NCI-H510A (cell line): ENCODE data around the gene EPB41.
"Not testable (repeated sequence)": the region's sequence is repeated elsewhere in the genome, so short reads cannot be mapped to it uniquely, and the experiment has no call there.

Source experiments
- DNase-seq: peaks from one replicate; lab custom pipeline; 2025; lab: John Stamatoyannopoulos, UW

Gene EPB41

DNA sequence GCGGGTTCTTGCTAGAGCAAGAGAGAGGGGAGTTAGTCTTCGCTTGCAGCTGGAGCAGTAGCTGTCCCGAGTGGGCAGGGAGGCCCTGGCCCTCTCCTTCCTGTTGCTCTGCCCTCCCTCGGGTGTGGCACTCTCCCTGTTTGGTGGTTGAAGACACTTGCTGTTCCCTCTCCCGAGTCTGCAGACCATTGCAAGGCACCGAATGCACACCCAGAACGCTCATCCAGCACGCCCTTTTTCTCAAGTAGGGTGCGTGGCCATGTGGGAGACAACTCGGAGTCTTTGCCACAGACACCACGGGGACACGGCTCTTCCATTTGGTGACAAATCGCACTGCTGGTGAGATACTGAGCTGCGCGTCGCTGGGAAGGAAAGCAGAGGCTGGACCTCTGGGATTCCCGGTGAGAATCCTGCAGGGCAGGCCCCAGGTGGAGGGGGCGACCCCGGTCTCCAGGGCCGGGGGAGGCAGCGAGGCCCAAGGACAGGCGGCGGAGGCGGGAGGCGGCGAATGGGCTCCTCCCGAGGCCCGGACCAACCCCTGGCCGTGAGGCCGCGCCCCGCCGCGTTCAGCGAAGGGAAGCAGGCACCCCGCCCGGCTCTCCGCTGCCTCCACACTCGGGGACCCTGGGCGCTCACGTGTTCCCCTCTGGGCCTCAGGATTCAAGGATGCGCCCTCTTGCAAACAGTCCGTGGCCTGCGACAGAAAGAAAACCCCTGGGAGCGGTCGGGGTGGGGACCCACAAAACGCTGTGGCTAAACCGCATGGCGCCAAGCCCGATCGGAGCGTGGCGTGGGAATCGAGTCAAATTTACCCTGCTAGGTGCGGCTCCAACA is 219.7 kb downstream of the EPB41 start:
- DNase-seq: no peak

DNA sequence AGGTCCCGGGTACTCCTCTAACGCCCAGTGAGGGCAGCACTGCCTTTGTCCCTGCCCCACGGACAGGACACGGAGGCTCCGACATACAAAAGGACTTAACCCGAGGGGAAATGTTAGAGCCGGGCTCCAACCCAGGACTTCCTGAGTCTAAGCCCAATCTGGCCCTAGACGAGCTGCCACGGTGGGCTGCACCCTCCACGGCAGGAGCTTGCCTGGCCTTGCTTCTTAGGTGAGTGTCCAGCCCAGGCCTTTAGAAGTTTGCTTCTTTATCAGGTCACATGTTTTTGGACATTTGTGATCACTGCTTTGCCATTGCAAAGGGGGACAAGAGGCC is 220.3 kb downstream of the EPB41 start:
- DNase-seq: no peak

DNA sequence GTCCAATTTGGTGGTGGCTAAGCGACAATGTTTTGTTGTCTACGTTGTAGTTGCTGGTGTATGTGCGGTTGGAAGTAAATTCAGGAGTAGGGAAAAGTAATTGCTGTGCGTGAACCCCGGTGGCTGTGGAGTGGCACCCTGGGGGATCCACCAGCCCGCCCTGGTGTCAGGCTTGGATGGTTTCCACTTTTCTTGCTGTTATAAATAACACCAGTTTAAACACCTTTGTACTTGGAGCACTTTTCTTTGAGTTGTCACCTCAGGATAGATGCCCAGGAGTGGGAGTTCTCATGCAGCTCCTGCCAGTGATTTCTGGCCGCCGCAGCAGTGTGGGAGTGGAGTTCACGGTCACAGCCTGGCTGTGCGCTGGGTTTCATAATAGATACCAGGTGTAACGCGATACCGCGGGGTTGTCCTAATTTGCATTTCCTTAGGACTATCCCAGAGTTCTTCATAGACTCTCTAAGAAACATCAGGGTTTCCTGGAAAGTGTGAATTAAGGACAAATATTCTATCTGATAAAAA is 222.1 kb downstream of the EPB41 start:
- DNase-seq: no peak

DNA sequence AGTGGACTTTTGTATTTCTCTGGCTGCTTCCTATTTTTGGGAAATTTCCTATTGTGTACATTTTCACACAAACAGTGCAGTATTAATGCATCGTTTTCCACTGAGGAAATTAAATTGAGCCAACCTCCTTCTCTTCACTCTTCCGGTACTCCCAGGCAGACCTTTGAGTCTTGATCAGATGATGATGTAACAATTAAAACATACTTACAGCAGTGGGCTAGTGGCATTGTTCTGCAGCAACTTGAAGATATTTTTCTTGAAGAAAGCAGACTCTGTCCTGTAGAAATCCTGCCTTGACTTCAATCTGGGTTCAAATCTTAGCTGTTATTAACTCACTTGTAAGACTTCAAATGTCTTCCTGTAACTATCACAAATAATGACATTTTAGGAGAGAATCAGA is 228.3 kb downstream of the EPB41 start:
- DNase-seq: no peak

DNA sequence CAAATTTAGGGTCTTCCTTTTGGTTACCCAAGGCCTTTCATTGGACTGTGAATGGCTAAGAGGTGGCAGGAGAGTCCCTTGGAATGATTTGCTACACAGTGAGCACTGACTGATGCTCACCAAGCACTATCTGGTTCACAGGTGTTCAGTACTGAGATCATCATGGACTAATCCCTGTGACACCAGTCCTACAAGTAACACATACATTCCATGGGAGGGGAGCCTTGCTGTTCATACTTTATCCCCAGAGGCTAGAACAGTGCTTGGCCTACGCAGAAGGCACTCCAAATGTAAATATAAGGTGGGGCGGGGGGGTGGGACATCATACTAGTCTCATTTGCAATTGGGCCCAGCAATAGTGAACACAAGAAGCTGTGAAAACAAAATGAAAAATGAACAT is 229.8 kb downstream of the EPB41 start:
- DNase-seq: no peak

DNA sequence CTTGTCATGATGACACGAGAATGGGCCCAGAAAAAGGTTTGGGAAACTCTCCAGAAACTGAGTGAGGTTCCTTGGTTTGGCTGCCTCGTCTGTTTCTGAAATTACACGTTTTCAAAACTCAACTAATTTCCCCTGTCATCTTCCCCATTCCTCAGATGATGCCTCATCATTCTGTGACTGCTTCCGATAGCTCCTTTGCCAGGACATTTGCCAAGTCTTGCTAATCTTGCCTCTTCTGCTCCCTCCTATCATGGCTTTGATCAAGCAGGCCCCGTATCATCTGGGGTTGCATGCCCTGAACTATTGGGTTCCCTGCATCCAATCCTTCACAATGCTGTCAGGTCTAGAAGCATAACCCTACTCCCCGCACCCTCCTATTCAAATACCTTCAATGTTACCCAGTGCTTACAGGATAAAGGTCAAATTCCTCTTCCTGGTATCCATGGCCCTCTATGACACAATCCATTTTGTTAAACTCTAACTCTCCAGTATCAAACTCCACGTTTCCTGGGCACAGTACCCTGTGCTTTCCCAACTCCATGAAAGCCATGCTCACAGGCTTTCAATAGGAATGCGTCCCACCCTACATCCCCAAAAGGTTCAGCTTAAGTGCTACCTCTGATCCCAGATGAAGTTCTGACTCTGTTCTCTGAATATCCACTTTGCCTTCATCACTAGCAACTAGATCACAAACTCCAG is 231.5 kb downstream of the EPB41 start:
- no peak for DNase-seq

DNA sequence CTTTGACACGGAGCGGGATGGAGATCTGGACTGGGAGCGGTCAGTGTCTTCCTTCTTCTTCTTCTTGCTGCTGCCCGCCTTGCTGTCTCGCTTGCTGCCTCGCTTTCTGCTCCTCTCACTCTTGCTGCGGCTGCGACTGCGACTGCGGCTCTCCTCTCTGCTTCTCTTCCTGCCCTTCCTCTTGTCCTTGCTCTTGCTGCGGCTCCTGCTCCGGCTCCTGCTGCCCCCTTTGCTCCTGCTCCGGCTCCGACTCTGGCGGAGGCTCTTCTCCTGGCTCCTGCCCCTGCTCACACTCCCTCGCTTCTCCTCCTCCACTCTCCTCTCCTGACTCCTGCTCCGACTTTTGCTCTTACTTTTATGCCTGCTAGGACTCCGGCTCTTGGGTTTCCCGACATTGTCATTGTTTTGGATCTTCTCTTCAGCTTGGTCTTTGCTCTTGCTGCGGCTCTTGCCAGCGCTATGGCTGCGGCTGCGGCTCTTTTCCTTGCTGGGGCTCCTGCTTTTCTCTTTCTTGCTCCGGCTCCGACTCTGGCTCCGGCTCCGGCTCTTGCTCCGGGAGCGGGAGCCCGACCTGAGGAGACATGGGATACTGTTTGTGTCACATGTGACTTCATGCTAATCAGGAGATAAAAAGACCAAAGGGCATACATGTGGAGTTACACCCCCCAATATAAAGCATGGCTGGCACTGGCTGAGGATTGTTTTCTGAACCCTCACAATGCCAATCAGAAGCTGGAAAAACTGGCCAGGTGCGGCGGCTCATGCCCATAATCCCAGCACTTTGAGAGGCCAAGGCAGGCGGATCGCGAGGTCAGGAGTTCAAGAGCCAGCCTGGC is 234.5 kb downstream of the EPB41 start:
- DNase-seq: no peak

DNA sequence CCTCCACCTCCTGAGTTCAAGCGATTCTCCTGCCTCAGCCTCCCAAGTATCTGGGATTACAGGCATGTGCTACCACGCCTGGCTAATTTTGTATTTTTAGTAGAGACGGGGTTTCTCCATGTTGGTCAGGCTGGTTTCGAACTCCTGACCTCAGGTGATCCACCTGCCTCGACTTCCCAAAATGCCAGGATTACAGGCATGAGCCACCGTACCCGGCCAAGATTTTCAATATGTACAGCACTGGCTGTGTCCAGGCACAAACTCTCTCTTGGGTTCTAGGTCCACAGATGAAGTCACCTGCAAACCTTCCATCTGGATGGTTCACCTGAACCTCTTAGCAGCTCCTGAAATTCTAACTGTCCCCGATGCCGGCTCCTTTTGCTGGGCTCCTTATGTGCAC is 236.0 kb downstream of the EPB41 start:
- DNase-seq: not testable (repeated sequence)

DNA sequence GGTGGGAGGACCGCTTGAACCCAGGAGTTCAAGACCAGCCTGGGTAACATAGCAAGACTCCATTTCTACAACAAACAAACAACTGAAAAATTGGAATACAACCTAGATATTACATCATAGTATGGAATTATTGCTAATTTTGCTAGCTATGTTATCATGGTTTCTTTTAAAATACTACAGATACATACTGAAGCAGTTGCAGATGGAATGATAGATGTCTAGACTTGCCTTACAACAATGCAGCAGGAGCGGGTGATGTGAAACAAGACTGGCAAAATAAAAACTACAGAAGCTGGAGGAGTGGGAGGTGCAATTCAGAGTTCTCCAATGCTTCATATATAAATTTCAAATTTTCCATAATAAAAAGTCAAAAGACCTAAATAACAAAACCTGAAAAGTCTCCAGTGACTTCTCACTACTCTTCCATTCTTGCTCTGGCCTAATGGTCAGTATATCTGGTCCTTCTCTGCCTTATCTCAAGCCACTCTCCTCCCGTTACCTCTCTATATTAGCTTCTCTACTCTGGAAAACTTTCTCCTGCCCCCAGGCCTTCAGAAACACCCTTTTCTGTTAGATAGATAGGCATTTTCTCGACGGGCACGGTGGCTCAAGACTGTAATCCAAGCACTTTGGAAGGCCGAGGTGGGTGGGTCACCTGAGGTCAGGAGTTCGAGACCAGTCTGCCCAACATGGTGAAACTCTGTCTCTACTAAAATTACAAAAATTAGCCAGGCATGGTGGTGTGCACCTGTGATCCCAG is 237.9 kb downstream of the EPB41 start:
- no peak for DNase-seq

DNA sequence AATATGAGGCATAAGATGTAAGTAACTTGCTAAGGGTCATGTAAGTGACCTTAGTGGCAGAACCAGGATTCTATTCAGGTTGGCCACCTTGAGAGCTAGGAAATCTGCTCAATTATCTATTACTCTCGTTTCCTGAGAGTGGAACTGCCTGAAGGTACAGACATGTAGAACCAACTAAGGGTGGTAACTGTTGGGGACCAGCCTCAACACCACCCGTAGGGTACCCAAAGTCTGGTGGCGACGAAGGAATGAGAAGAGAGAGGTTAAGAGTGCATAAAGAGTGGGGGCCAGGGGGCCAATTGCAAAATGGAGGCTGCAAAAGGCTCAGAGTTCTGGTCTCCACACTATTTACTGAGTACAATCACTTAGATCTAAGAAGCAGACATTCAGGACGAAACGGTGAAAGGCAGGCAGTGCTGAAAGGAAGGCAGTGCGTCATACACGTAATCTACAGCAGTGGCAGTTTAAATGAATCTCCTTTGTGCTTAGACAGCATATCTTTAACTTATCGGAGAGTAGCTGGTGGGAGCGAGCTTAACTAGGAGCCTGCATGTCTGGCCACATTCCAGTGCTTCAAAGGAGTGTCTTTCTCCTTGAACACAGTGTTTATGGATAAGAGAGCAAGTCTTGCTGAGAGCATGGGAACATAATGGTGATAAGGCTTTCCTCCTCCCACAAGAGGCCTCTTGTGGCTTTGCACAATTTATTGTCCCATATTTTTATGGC is 242.3 kb downstream of the EPB41 start:
- DNase-seq: no peak

DNA sequence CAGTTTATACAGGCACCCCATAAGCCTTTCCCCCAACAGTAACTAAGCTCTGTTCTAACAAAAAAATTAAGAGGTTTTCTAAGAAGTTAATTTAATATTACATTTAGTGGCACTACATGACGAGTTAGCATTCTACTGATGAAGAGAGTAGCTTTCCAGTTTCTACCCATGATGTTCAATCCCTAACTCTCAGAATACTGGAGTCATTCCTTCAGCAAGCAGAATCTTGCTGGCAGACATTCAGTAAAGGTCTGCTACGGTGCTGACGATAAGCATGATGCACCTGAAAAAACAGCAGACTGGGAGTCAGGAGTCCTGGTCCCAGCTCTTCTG is 242.9 kb downstream of the EPB41 start:
- no peak for DNase-seq

DNA sequence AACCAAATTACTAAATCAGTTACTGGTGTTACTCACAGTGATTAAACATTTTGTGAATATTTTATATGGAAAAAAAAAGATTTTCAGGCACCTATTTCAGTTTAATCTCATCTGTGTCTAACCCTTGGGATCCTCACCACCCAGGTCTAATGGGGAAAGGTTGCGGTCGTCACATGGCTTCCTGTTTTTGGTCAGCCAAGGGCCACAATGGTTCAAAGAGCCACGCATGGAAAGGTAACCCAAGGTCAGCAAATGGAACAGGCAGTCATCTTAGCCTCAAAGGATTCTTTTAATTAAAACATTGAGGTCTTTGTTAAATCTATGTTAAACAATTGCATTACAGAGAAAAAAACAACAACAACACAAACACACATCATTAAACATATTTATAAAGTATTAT is 245.4 kb downstream of the EPB41 start:
- no peak for DNase-seq

DNA sequence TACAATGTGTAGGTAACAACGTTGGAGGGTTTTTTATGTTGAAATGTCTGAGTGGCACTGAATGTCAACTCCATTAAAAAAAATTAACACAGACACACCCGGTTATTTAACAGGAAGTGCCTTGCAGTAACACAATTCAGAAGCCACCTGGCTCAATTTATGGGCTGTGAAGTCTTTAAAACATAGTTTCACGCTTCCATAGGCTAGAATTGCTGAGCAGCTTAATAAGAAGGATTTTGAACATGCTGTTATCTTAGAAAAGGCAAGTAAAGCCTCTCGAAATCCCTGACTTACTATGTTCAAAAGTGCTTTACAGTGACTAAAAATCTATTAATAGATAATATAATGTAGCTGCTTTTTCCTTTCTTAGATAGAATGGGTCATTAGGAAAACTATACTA is 247.7 kb downstream of the EPB41 start:
- DNase-seq: no peak

DNA sequence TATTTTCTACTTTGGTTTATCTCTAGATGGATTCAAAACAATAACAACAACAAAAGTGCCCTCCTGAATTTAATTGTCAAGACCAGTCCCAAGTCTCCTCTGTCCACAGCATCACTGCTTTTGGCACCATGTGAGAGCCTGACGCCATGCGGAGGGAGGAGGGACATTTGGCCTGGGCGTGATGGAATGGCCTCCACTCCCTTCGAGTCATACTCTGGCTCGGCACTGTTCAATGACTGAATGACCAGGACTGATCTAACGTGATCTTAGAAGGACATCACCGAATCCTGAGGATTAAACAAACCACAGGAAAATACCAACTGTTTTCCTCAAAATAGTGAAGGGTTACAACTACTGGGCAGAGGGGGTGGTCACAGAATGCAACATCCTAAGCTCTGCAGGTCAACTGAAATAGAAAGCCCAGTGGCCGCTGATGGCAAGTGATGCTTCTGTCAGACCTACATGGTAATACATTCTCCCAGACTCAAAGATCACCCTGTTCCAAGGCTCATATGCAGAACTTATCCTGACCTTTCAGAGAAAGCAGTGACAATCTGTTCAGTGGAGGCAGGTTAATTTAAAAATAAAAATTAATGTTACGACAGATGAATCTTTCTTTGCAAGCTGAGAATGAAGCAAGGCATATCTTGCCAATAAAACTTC is 248.2 kb downstream of the EPB41 start:
- no peak for DNase-seq

DNA sequence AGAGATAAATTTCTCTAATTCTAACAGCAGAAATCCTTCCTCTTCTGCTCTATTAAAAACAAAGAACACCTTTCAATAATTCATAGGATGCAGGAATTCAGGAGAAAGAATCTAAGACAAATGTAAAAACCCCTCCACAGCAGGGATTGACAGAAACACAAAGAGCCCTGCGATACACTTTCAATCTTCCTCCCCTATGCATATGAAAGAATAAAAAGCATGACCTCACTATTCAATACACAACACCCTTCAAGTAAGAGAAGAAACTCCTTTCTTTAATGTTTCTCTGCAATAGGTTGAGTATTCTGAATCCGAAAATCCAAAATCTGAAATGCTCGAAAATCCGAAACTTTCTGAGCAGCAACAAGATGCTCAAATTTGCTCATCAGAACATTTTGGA is 250.2 kb downstream of the EPB41 start:
- DNase-seq: no peak

DNA sequence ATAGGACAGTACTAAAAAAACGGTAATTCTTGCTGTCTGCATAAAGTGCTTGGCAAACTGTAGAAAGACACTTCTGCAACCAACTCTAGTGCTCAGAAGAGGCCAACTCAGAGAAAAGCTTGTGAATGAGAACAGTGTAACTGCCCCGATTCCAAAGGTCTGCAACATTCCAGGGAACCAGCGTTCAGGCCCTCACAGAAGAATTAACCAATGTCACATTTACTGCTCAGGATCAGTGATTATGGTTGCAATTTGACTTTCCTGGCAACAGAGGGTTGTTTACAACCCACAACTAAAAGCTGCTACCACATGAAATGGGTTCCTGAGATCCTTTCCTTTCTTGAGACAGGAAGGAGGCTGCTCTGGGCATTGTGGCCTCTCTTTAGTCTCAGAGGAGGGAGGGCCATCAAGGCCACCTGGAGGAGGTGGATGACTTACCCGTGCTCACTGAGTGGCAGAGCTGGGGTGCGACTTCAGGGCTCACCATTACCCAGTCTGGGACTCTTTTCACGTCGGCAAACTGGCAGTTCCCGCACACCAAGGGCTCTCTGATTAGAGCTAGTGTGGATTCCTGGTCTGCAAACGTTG is 252.0 kb downstream of the EPB41 start:
- no peak for DNase-seq

DNA sequence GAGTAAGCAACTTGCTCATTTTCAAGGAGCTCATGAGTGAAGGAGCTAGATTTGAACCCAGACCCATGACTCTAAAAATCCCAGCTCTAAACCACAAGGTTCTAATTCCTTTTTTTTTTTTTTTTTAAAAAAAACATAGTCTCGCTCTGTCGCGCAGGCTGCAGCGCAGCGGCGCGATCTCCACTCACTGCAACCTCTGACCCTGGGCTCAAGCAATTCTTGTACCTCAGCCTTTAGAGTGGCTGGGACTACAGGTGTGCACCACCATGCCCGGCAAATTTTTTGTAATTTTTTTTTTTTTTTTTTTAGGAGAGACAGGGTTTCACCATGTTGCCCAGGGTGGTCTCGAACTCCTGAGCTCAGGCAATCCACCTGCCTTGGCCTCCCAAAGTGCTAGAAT is 253.5 kb downstream of the EPB41 start:
- no peak for DNase-seq
